ENCODE measurements around the gene UNC5B. TPM values are rescaled to one million over a fixed set of nuclear protein-coding genes. Genes with fewer than 3 reads are reported as not detected.

Gene UNC5B
- polyA plus RNA-seq, 1 donor (not counting 4 experiments of a cell fraction or from before 2014, with no cell fraction given): 1.1 TPM

- Histone ChIP-seq H2AFZ (ENCODE audit: control insufficient read depth, low read length) (no peak overlapping the region), H3K4me3 (ENCODE audit: control insufficient read depth in 2 of 3, extremely low read depth in 1 of 3, insufficient read depth in 2 of 3, low read depth in 1 of 3, low read length in 3 of 3) (no peak overlapping the region), H3K36me3 (ENCODE audit: control insufficient read depth in 2 of 2, extremely low read depth in 1 of 2, insufficient read depth in 2 of 2, low read length in 2 of 2) (peaks cover 0 to 2% of the 10 kb centered on the region in 2 experiments), H3K4me2 (ENCODE audit: control insufficient read depth, extremely low read depth, insufficient read depth, low read depth, low read length) (no peak overlapping the region), H3K9me3 (ENCODE audit: control insufficient read depth, low read depth, low read length) (no peaks in the 10 kb centered on the region), H3K79me2 (ENCODE audit: control insufficient read depth, insufficient read depth, low read length) (no peaks in the 10 kb centered on the region), H3K9me1 (ENCODE audit: control insufficient read depth, extremely low read depth, insufficient read depth, low read length) (peaks cover 2% of the 10 kb centered on the region), H3K27me3 (ENCODE audit: control insufficient read depth, extremely low read depth, insufficient read depth, low read length) (peaks cover 6% of the 10 kb centered on the region), H3K9ac (ENCODE audit: control insufficient read depth, extremely low read depth, insufficient read depth, low read length) (no peak overlapping the region), H4K20me1 (ENCODE audit: control insufficient read depth, extremely low read depth, insufficient read depth, low read length) (peaks cover 5% of the 10 kb centered on the region), H3K27ac (ENCODE audit: control insufficient read depth, insufficient read depth, low read length) (no peak overlapping the region), H3K4me1 (ENCODE audit: control insufficient read depth, extremely low read depth, insufficient read depth, low read length) (peaks cover 17% of the 10 kb centered on the region)
- no peak for TF ChIP-seq EZH2 (IDR thresholded peaks at IDR 0.05; ENCODE audit: low read length)
- TF ChIP-seq CTCF (optimal IDR thresholded peaks at IDR 0.05 in 1 of 3, IDR thresholded peaks at IDR 0.05 in 1 of 3, conservative IDR thresholded peaks at IDR 0.05 in 1 of 3; ENCODE audit: extremely low read depth in 1 of 3, insufficient read depth in 2 of 3, low read length in 3 of 3): no peak
- FAIRE-seq: no peak
- dilution Hi-C loops (cut with MboI; ENCODE audit: extremely low pct_ligation_motif_present, low sequenced_read_pairs): no loop called here
- DNase-seq (ENCODE audit: low read depth, low spot score): no peak
Observed at GRCh38 chr10:71297343-71297742, 85.0 kb downstream of the UNC5B start.

- peaks cover 13% of the 10 kb centered on the region for H3K4me1 ChIP-seq (ENCODE audit: control insufficient read depth, extremely low read depth, insufficient read depth, low read length)
- peaks cover 2% of the 10 kb centered on the region for H3K9me1 ChIP-seq (ENCODE audit: control insufficient read depth, extremely low read depth, insufficient read depth, low read length)
- H3K9ac ChIP-seq (ENCODE audit: control insufficient read depth, extremely low read depth, insufficient read depth, low read length): no peak overlapping the region
- H3K27ac ChIP-seq (ENCODE audit: control insufficient read depth, insufficient read depth, low read length): no peak overlapping the region
- peaks cover 6% of the 10 kb centered on the region for H3K27me3 ChIP-seq (ENCODE audit: control insufficient read depth, extremely low read depth, insufficient read depth, low read length)
- H3K4me3 ChIP-seq (ENCODE audit: control insufficient read depth in 2 of 3, extremely low read depth in 1 of 3, insufficient read depth in 2 of 3, low read depth in 1 of 3, low read length in 3 of 3): no peak overlapping the region
- TF ChIP-seq CTCF (optimal IDR thresholded peaks at IDR 0.05 in 1 of 3, IDR thresholded peaks at IDR 0.05 in 1 of 3, conservative IDR thresholded peaks at IDR 0.05 in 1 of 3; ENCODE audit: extremely low read depth in 1 of 3, insufficient read depth in 2 of 3, low read length in 3 of 3) (no peak), EZH2 (IDR thresholded peaks at IDR 0.05; ENCODE audit: low read length) (no peak)
- no peak for FAIRE-seq
- DNase-seq (ENCODE audit: low read depth, low spot score): no peak
- H2AFZ ChIP-seq (ENCODE audit: control insufficient read depth, low read length): no peak overlapping the region
- H3K79me2 ChIP-seq (ENCODE audit: control insufficient read depth, insufficient read depth, low read length): no peaks in the 10 kb centered on the region
- no peak overlapping the region for H3K4me2 ChIP-seq (ENCODE audit: control insufficient read depth, extremely low read depth, insufficient read depth, low read depth, low read length)
- H4K20me1 ChIP-seq (ENCODE audit: control insufficient read depth, extremely low read depth, insufficient read depth, low read length): peaks cover 5% of the 10 kb centered on the region
- dilution Hi-C loops (cut with MboI; ENCODE audit: extremely low pct_ligation_motif_present, low sequenced_read_pairs): no loop called here
- no peaks in the 10 kb centered on the region for H3K9me3 ChIP-seq (ENCODE audit: control insufficient read depth, low read depth, low read length)
- H3K36me3 ChIP-seq (ENCODE audit: control insufficient read depth in 2 of 2, extremely low read depth in 1 of 2, insufficient read depth in 2 of 2, low read length in 2 of 2): peaks cover 0 to 2% of the 10 kb centered on the region in 2 experiments
Observed at GRCh38 chr10:71299071-71299785, 86.9 kb downstream of the UNC5B start.
